ENCODE measurements around the gene BACH2. TPM values are rescaled to one million over a fixed set of nuclear protein-coding genes. Genes with fewer than 3 reads are reported as not detected.
"Not testable (repeated sequence)": the region's sequence is repeated elsewhere in the genome, so short reads cannot be mapped to it uniquely, and the experiment has no call there.

BACH2 gene
- total RNA-seq, 2 experiments from 2014 or later, result 157 to 170 TPM

DNA sequence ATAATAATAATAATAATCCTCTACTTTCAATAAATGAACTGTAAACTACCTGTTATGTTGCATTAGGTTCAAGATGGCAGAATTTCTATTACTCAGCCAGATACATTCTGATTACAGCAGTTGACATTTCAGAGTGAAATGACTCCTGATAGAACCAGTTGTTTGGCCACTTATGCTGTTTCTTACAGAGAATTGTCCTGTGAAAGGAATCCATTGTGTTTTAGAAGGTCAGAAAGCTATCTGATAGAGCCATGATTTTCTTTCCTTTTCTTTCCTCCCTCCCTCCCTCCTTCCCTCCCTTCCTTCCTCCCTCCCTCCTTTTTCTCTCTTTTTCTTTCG is 385.8 kb downstream of the BACH2 start:
- Mint-ChIP-seq H3K9me3 (no peaks in the 10 kb centered on the region), H3K27ac (no peak overlapping the region), H3K4me3 (no peak overlapping the region), H3K27me3 (no peaks in the 10 kb centered on the region), H3K4me1 (ENCODE audit: low read depth) (no peaks in the 10 kb centered on the region), H3K36me3 (ENCODE audit: low read depth) (no peaks in the 10 kb centered on the region)
- peaks cover 3 to 7% of the 10 kb centered on the region in 2 experiments for H3K9me3 ChIP-seq (ENCODE audit: control insufficient read depth in 1 of 2, insufficient read depth in 1 of 2, low read length in 2 of 2)
- DNase-seq (no peak), ATAC-seq (ENCODE audit: poor library complexity) (no peak)
- CTCF ChIA-PET, result no interaction called here
- H3K4me3 ChIP-seq (ENCODE audit: low read length), result no peak overlapping the region
- POLR2A ChIA-PET, result no interaction called here
- H3K36me3 ChIP-seq (ENCODE audit: insufficient read depth, low read length), result no peaks in the 10 kb centered on the region
- TF ChIP-seq, protein P1, sequence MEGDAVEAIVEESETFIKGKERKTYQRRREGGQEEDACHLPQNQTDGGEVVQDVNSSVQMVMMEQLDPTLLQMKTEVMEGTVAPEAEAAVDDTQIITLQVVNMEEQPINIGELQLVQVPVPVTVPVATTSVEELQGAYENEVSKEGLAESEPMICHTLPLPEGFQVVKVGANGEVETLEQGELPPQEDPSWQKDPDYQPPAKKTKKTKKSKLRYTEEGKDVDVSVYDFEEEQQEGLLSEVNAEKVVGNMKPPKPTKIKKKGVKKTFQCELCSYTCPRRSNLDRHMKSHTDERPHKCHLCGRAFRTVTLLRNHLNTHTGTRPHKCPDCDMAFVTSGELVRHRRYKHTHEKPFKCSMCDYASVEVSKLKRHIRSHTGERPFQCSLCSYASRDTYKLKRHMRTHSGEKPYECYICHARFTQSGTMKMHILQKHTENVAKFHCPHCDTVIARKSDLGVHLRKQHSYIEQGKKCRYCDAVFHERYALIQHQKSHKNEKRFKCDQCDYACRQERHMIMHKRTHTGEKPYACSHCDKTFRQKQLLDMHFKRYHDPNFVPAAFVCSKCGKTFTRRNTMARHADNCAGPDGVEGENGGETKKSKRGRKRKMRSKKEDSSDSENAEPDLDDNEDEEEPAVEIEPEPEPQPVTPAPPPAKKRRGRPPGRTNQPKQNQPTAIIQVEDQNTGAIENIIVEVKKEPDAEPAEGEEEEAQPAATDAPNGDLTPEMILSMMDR (IDR thresholded peaks at IDR 0.05), result no peak
- no peaks in the 10 kb centered on the region for H3K27me3 ChIP-seq (ENCODE audit: control insufficient read depth in 1 of 2, insufficient read depth in 2 of 2, low read length in 2 of 2)
- intact Hi-C loops (cut with DNase I, micrococcal nuclease), result no loop called here
- H3K4me1 ChIP-seq (ENCODE audit: insufficient read depth, low read length), result no peaks in the 10 kb centered on the region
- H3K27ac ChIP-seq (ENCODE audit: low read depth in 1 of 2, low read length in 2 of 2), result no peak overlapping the region

DNA sequence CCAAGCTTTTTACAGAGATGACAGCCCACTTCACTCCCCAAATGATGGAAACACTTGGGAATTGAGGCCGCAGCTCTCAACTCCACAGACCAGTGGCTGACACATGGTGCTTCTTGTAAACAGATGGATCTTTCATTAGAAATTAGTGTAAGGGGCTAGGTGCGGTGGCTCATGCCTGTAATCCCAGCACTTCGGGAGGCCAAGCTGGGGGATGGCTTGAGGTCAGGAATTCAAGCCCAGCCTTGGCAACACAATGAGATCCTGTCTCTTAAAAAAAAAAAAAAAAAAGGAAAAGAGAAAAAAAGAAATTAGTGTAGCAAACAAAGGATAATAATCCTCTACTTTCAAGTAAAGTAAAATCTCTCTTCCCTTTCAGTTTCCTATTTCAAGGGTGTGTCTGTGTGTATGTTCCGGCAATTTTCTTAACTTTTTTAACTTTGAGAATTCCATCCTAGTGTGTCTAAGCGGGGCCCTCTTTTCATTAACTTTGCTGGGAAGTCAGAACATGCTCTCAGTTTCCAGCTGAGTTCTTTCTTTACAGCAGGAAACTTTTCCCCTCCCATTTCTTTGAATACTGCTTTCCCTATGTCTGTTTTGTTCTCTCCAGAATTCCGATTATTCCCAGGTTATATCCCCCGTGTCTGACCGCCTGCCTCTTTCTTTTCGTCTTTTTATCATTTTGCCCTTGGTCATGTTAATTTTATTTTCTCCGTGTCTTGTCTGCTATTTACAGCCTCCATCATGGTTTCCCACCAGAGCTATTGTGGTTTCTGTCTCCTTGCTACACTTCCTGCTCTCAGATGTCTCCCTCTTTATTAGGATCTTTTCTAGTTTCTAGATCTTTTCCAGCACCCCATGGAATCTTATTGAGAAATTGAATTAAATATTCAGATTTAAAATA is 386.4 kb downstream of the BACH2 start:
- intact Hi-C loops (cut with DNase I, micrococcal nuclease); H3K27ac Mint-ChIP-seq; ATAC-seq (ENCODE audit: poor library complexity); DNase-seq; H3K27me3 Mint-ChIP-seq; CTCF ChIA-PET; H3K36me3 Mint-ChIP-seq (ENCODE audit: low read depth); H3K36me3 ChIP-seq (ENCODE audit: insufficient read depth, low read length); H3K4me1 ChIP-seq (ENCODE audit: insufficient read depth, low read length); H3K4me1 Mint-ChIP-seq (ENCODE audit: low read depth); H3K4me3 Mint-ChIP-seq; H3K27me3 ChIP-seq (ENCODE audit: control insufficient read depth in 1 of 2, insufficient read depth in 2 of 2, low read length in 2 of 2); H3K27ac ChIP-seq (ENCODE audit: low read depth in 1 of 2, low read length in 2 of 2); POLR2A ChIA-PET; H3K9me3 Mint-ChIP-seq; H3K9me3 ChIP-seq (ENCODE audit: control insufficient read depth in 1 of 2, insufficient read depth in 1 of 2, low read length in 2 of 2); H3K4me3 ChIP-seq (ENCODE audit: low read length): not testable (repeated sequence)

DNA sequence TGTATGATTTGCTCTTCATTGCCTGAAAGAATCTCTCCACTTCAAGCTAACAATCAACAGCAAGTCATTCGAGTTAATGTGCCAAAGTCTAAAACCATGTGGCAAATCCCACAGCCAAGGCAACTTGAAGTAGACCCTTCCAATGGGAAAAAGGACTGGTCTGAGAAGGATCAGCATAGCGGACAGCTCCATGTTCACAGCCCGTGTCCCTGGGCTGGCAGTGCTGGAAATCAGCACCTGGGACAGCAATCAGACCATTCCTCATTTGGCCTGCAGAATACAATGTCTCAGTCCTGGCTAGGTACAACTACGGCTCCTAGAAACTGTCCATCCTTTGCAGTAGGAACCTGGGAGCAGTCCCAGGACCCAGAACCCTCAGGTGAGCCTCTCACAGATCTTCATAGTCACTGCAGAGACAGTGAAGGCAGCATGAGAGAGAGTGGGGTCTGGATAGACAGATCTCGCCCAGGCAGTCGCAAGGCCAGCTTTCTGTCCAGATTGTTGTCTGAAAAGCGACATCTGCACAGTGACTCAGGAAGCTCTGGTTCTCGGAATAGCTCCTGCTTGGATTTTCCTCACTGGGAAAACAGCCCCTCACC is 401.3 kb downstream of the BACH2 start:
- POLR2A ChIA-PET, result no interaction called here
- TF ChIP-seq, protein P1 (IDR thresholded peaks at IDR 0.05), result no peak
- Histone ChIP-seq H3K4me1 (ENCODE audit: insufficient read depth, low read length) (no peaks in the 10 kb centered on the region), H3K9me3 (ENCODE audit: control insufficient read depth in 1 of 2, insufficient read depth in 1 of 2, low read length in 2 of 2) (no peaks in the 10 kb centered on the region), H3K4me3 (ENCODE audit: low read length) (no peak overlapping the region), H3K36me3 (ENCODE audit: insufficient read depth, low read length) (no peaks in the 10 kb centered on the region), H3K27me3 (ENCODE audit: control insufficient read depth in 1 of 2, insufficient read depth in 2 of 2, low read length in 2 of 2) (peaks cover 14 to 23% of the 10 kb centered on the region in 2 experiments), H3K27ac (ENCODE audit: low read depth in 1 of 2, low read length in 2 of 2) (no peak overlapping the region)
- ATAC-seq (ENCODE audit: poor library complexity), result no peak
- Mint-ChIP-seq H3K4me3 (no peak overlapping the region), H3K36me3 (ENCODE audit: low read depth) (no peaks in the 10 kb centered on the region), H3K9me3 (no peaks in the 10 kb centered on the region), H3K27ac (no peak overlapping the region), H3K27me3 (peaks cover 69% of the 10 kb centered on the region), H3K4me1 (ENCODE audit: low read depth) (no peaks in the 10 kb centered on the region)
- intact Hi-C loops (cut with DNase I, micrococcal nuclease), result no loop called here
- CTCF ChIA-PET, result no interaction called here
- no peak for DNase-seq
